ENCODE measurements around the gene THYN1. TPM values are rescaled to one million over a fixed set of nuclear protein-coding genes. Genes with fewer than 3 reads are reported as not detected.

Gene THYN1
- total RNA-seq, 1 experiment from 2014 or later = 33.4 TPM

DNA sequence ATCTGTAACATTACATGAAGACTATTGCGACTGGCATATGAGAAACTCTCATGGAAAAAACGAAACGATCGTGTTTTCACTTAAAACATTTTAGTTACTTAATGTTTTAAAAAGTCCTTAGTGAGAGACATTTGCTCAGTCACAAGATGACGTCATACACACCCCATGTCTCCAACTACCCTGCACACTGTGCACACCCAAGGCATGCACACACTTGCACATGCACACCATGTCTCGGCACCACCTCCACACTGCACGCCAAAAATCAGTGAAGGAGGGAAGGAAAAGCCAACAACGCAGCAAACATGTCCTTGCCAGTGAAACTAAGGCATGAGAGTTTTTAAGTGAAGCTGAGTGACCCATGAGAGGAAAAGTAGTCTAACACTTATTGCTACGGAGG is 47.4 kb downstream of the THYN1 start:
- Mint-ChIP-seq H3K9me3 (ENCODE audit: unreplicated experiment) (no peaks in the 10 kb centered on the region), H3K27ac (ENCODE audit: low read depth, unreplicated experiment) (no peak overlapping the region), H3K27me3 (ENCODE audit: insufficient read depth, unreplicated experiment) (no peaks in the 10 kb centered on the region), H3K4me1 (ENCODE audit: insufficient read depth, unreplicated experiment) (peaks cover 3% of the 10 kb centered on the region), H3K4me3 (ENCODE audit: unreplicated experiment) (no peak overlapping the region), H3K36me3 (ENCODE audit: insufficient read depth, unreplicated experiment) (peaks cover 79% of the 10 kb centered on the region)
- TF ChIP-seq, protein P1, sequence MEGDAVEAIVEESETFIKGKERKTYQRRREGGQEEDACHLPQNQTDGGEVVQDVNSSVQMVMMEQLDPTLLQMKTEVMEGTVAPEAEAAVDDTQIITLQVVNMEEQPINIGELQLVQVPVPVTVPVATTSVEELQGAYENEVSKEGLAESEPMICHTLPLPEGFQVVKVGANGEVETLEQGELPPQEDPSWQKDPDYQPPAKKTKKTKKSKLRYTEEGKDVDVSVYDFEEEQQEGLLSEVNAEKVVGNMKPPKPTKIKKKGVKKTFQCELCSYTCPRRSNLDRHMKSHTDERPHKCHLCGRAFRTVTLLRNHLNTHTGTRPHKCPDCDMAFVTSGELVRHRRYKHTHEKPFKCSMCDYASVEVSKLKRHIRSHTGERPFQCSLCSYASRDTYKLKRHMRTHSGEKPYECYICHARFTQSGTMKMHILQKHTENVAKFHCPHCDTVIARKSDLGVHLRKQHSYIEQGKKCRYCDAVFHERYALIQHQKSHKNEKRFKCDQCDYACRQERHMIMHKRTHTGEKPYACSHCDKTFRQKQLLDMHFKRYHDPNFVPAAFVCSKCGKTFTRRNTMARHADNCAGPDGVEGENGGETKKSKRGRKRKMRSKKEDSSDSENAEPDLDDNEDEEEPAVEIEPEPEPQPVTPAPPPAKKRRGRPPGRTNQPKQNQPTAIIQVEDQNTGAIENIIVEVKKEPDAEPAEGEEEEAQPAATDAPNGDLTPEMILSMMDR (IDR thresholded peaks at IDR 0.05; ENCODE audit: unreplicated experiment) = no peak
- ChIA-PET POLR2A (interaction anchor here (1.0 kb wide), 1 partner anchor 19 kb away, joined by 4 read pairs; the partner anchor contains the start of gene VPS26B), CTCF (interaction anchor here (0.7 to 0.9 kb wide), 2 partner anchors 38 to 296 kb away, joined by 3 to 8 read pairs; no protein-coding TSS in a partner anchor)
- DNase-seq (ENCODE audit: unreplicated experiment) = no peak
- BruUV-seq (replicated peaks) = no TSS peak
- intact Hi-C loops (cut with micrococcal nuclease) = no loop called here

DNA sequence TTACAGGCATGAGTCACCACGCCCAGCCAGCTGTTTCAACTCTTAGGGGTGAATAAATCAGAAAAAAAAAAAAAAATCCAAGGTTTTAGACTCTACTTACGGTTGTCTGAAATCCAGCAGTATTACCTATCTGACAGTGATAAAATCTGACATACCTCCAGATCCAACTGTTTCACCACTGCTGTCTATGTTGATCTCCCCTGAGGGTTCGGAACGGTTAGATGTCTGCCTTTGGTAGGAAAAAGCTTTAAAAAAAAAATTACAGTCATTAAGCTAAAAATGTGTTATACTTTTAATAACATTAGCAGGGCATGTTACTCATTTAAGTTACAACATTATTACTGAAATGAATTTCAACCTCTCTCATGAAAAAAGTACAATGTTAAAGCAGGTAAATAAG is 50.5 kb downstream of the THYN1 start:
- no peaks in the 10 kb centered on the region for H3K27me3 Mint-ChIP-seq (ENCODE audit: insufficient read depth, unreplicated experiment)
- no peaks in the 10 kb centered on the region for H3K4me1 Mint-ChIP-seq (ENCODE audit: insufficient read depth, unreplicated experiment)
- H3K9me3 Mint-ChIP-seq (ENCODE audit: unreplicated experiment) = no peaks in the 10 kb centered on the region
- BruUV-seq (replicated peaks) = no TSS peak
- H3K36me3 Mint-ChIP-seq (ENCODE audit: insufficient read depth, unreplicated experiment) = peaks cover 62% of the 10 kb centered on the region
- CTCF ChIA-PET = no interaction called here
- no peak for DNase-seq (ENCODE audit: unreplicated experiment)
- TF ChIP-seq, protein P1 (IDR thresholded peaks at IDR 0.05; ENCODE audit: unreplicated experiment) = no peak
- no peak overlapping the region for H3K27ac Mint-ChIP-seq (ENCODE audit: low read depth, unreplicated experiment)
- intact Hi-C loops (cut with micrococcal nuclease) = no loop called here
- H3K4me3 Mint-ChIP-seq (ENCODE audit: unreplicated experiment) = no peak overlapping the region
- POLR2A ChIA-PET = no interaction called here

DNA sequence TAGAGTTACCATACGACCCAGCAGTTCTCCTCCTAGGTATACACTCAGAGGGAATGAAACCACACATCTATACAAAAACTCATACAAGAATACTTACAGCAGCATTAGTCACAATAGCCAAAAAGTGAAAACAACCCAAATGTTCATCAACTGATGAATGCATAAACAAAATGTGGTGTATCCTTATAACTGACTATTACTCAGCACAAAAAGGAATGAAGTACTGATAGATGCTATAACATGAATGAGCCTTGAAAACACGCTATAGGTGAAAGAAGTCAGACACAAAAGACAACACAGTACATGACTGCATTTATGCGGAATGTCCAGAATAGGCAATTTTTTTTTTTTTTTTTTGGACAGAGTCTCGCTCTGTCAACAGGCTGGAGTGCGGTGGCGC is 52.5 kb downstream of the THYN1 start:
- no peak overlapping the region for H3K27ac Mint-ChIP-seq (ENCODE audit: low read depth, unreplicated experiment)
- ChIA-PET CTCF (interaction anchor here (0.6 kb wide), 1 partner anchor 150 kb away, joined by 5 read pairs; no protein-coding TSS in a partner anchor), POLR2A (interaction anchor here (1.3 kb wide), 1 partner anchor 9 kb away, joined by 4 read pairs; no protein-coding TSS in a partner anchor)
- no TSS peak for BruUV-seq (replicated peaks)
- H3K36me3 Mint-ChIP-seq (ENCODE audit: insufficient read depth, unreplicated experiment) = peaks cover 64% of the 10 kb centered on the region
- H3K27me3 Mint-ChIP-seq (ENCODE audit: insufficient read depth, unreplicated experiment) = no peaks in the 10 kb centered on the region
- H3K9me3 Mint-ChIP-seq (ENCODE audit: unreplicated experiment) = no peaks in the 10 kb centered on the region
- TF ChIP-seq, protein P1 (IDR thresholded peaks at IDR 0.05; ENCODE audit: unreplicated experiment) = no peak
- no peak for DNase-seq (ENCODE audit: unreplicated experiment)
- intact Hi-C loops (cut with micrococcal nuclease) = no loop called here
- H3K4me1 Mint-ChIP-seq (ENCODE audit: insufficient read depth, unreplicated experiment) = no peaks in the 10 kb centered on the region
- no peak overlapping the region for H3K4me3 Mint-ChIP-seq (ENCODE audit: unreplicated experiment)

DNA sequence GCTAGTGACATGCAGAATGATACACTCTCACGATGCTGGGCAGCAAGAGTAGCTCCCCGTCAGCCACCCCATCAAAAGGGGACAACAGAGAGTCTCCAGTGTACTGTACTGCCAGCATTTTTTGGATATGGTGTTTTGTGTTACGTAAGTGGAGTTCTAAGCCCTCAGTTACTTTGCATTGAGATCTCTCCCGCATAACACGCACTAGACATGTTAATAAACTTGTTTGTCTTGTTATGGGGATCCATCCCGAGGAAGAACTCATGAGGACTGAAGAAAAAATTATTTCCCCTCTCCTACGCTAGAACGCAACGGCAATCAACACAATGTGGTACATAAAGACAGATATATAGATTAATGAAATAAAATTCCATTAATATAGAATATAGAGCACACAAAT is 53.6 kb downstream of the THYN1 start:
- Mint-ChIP-seq H3K27ac (ENCODE audit: low read depth, unreplicated experiment) (peak overlapping the region; percentile 46), H3K27me3 (ENCODE audit: insufficient read depth, unreplicated experiment) (no peaks in the 10 kb centered on the region), H3K4me3 (ENCODE audit: unreplicated experiment) (no peak overlapping the region), H3K9me3 (ENCODE audit: unreplicated experiment) (no peaks in the 10 kb centered on the region), H3K36me3 (ENCODE audit: insufficient read depth, unreplicated experiment) (peaks cover 59% of the 10 kb centered on the region), H3K4me1 (ENCODE audit: insufficient read depth, unreplicated experiment) (no peaks in the 10 kb centered on the region)
- DNase-seq (ENCODE audit: unreplicated experiment) = no peak
- TF ChIP-seq, protein P1 (IDR thresholded peaks at IDR 0.05; ENCODE audit: unreplicated experiment) = no peak
- BruUV-seq (replicated peaks) = no TSS peak
- ChIA-PET CTCF (interaction anchor here (0.7 to 2.2 kb wide), 5 partner anchors 8 to 149 kb away, joined by 3 to 8 read pairs (median 5); no protein-coding TSS in a partner anchor), POLR2A (interaction anchor here (1.3 kb wide), 1 partner anchor 10 kb away, joined by 4 read pairs; no protein-coding TSS in a partner anchor)
- intact Hi-C loops (cut with micrococcal nuclease) = no loop called here

Other genes with a start within 250 kb of the THYN1 start
- gene JAM3, start 184.3 kb downstream of the THYN1 start, total RNA-seq (2022) = 1.6 TPM in 2 replicates
- 19.3 and 26.7 TPM in 2 replicates for gene NCAPD3, start 29.4 kb downstream of the THYN1 start, total RNA-seq (2022)
- gene VPS26B, start 28.7 kb downstream of the THYN1 start, total RNA-seq (2022) = 45.2 and 47.9 TPM in 2 replicates
- gene ACAD8, start 216 bp upstream of the THYN1 start, total RNA-seq (2022) = 18.9 and 20.1 TPM in 2 replicates
- not detected in 2 replicates for gene GLB1L3, start 23.0 kb upstream of the THYN1 start, total RNA-seq (2022)
- gene GLB1L2, start 78.6 kb upstream of the THYN1 start, total RNA-seq (2022) = 11.1 and 17.0 TPM in 2 replicates
- gene B3GAT1, start 158.9 kb upstream of the THYN1 start, total RNA-seq (2022) = not detected in 2 replicates

Data from MCF 10A (cell line).